Dermis blood vessel endothelial cell (primary cell): Measurements from ENCODE around the gene ARMC2. TPM values are rescaled to one million over a fixed set of nuclear protein-coding genes. Genes with fewer than 3 reads are reported as not detected.
A peak's percentile ranks its signal among the peaks of the same experiment; 100 is the strongest.
"Not testable (repeated sequence)": the region's sequence is repeated elsewhere in the genome, so short reads cannot be mapped to it uniquely, and the experiment has no call there.

Experiments
- DNase-seq: peaks from one replicate; pipeline ENCODE4 v3.0.0; 2010
- total RNA-seq: library from RNA; depleted of rRNA; stranded (reverse); fragments of >200 nt; gene quantifications from 2 replicates; pipeline ENCODE4 v1.2.3, GENCODE V29; 2014

The ARMC2 gene
- total RNA-seq, 1 donor from 2014 or later: 0.51 TPM

- no peak for DNase-seq
Observed at GRCh38 chr6:108836061-108836460, 12.2 kb upstream of the ARMC2 start.

- no peak for DNase-seq
Observed at GRCh38 chr6:108837236-108837971, 10.8 kb upstream of the ARMC2 start.

GRCh38 chr6:108838101-108838717, 10.0 kb upstream of the ARMC2 start:
- peak; percentile 20 for DNase-seq

GRCh38 chr6:108839083-108839642, 9.1 kb upstream of the ARMC2 start:
- DNase-seq: no peak

GRCh38 chr6:108840919-108841318, 7.3 kb upstream of the ARMC2 start:
- DNase-seq: no peak

GRCh38 chr6:108841377-108841855, 6.8 kb upstream of the ARMC2 start:
- DNase-seq: no peak

- no peak for DNase-seq
Observed at GRCh38 chr6:108844135-108844534, 4.1 kb upstream of the ARMC2 start.

- no peak for DNase-seq
Observed at GRCh38 chr6:108845145-108845544, 3.1 kb upstream of the ARMC2 start.

- DNase-seq: no peak
Observed at GRCh38 chr6:108846101-108846500, 2.1 kb upstream of the ARMC2 start.

GRCh38 chr6:108846628-108847027, 1.6 kb upstream of the ARMC2 start:
- DNase-seq: no peak

GRCh38 chr6:108847738-108848115, 495 bp upstream of the ARMC2 start:
- no peak for DNase-seq

- DNase-seq: peak; percentile 8
Observed at GRCh38 chr6:108850669-108851465, 2.6 kb downstream of the ARMC2 start.

- DNase-seq: no peak
Observed at GRCh38 chr6:108851756-108852155, 3.5 kb downstream of the ARMC2 start.

- DNase-seq: no peak
Observed at GRCh38 chr6:108853077-108853476, 4.9 kb downstream of the ARMC2 start.

GRCh38 chr6:108862479-108863191, 14.4 kb downstream of the ARMC2 start:
- DNase-seq: no peak

GRCh38 chr6:108865751-108866286, 17.6 kb downstream of the ARMC2 start:
- DNase-seq: not testable (repeated sequence)

- no peak for DNase-seq
Observed at GRCh38 chr6:108866798-108867197, 18.6 kb downstream of the ARMC2 start.

- no peak for DNase-seq
Observed at GRCh38 chr6:108868647-108869046, 20.4 kb downstream of the ARMC2 start.

GRCh38 chr6:108869876-108870275, 21.7 kb downstream of the ARMC2 start:
- no peak for DNase-seq

GRCh38 chr6:108870357-108870756, 22.1 kb downstream of the ARMC2 start:
- DNase-seq: no peak

GRCh38 chr6:108872141-108872557, 23.9 kb downstream of the ARMC2 start:
- no peak for DNase-seq

- no peak for DNase-seq
Observed at GRCh38 chr6:108872575-108872974, 24.4 kb downstream of the ARMC2 start.
